IPS-NIHi11 (cell line): ENCODE data around the gene SLC16A12.
"Not testable (repeated sequence)": the region's sequence is repeated elsewhere in the genome, so short reads cannot be mapped to it uniquely, and the experiment has no call there.

Source experiments
- DNase-seq: peaks from one replicate; pipeline ENCODE4 v3.0.0; 2012; ENCODE audit warnings: mixed read lengths, low spot score

The SLC16A12 gene

DNA sequence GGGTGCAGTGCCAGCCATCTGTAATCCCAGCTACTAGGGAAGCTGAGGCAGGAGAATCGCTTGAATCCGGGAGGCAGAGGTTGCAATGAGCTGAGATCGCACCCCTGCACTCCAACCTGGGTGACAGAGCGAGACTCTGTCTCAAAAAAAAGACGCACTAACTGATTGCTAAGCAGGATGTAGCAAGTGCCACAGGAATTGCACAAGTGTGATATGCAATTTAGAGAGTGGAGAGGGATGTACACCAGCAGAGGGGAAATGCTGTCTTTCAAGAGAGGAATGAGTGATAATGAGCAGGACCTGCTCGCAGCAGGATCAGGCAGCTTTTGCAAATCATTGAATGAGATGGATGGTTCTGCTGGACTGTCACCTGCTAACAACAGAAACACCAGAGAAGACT, 13.3 kb upstream of the SLC16A12 start:
- DNase-seq: no peak

GRCh38 chr10:89547853-89548513, 12.6 kb upstream of the SLC16A12 start:
- no peak for DNase-seq

DNA sequence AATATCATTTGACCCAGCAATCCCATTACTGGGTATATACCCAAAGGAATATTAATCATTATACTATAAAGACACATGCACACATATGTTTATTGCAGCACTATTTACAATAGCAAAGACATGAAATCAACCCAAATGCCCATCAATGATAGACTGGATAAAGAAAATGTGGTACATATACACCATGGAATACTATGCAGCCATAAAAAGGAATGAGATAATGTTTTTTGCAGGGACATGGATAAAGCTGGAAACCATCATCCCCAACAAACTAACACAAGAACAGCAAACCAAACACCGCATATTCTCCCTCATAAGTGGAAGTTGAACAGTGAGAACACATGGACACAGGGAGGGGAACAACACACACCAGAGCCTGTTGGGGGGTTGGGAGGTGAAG, 11.3 kb upstream of the SLC16A12 start:
- DNase-seq: not testable (repeated sequence)

DNA sequence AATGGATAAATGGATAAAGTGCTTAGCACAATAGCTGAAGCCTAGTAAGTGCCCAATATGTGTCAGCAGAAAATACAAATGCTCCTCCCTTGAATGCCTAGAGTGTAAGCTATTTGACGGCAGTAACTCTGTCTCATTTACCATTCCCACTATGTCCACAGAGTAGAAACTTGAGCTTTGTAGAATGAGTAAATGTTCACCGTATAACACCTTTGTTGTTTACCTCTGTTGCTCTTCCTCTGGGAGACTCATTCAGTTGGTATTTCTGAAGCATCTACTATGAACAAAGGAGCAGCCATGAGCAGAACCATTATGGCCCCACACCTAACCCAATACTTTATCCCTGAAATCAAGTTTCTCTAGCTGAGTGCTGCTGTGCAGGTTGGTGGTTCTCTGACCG, 8.4 kb upstream of the SLC16A12 start:
- no peak for DNase-seq

- no peak for DNase-seq
These were observed 5.1 kb upstream of the SLC16A12 start for GRCh38 chr10:89540420-89540949.

DNA sequence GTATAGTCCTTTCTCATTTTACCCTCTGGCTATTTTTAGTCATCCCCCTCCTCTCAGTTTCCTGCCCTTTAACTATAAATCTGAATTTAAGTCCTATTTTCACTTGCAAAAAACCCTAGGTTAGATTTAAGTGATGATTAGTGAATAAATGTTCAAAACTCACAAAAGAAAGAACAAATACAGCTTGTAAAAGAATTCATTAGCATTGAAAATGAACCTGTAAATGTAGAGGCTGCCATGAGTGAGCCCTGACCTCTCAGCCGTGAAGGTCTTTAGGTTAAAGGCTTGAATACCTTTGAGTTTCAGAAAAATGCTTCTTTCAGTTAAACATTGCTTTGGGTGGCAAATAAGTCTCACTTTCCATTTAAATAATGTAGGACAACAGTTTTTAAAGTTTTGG, 2.0 kb upstream of the SLC16A12 start:
- DNase-seq: no peak

- no peak for DNase-seq
These were observed 590 bp upstream of the SLC16A12 start for GRCh38 chr10:89536013-89536354.

GRCh38 chr10:89534826-89535166, 598 bp downstream of the SLC16A12 start:
- DNase-seq: no peak

- DNase-seq: no peak
These were observed 2.9 kb downstream of the SLC16A12 start for GRCh38 chr10:89532476-89532875.

- DNase-seq: no peak
These were observed 4.0 kb downstream of the SLC16A12 start for GRCh38 chr10:89531359-89531758.

DNA sequence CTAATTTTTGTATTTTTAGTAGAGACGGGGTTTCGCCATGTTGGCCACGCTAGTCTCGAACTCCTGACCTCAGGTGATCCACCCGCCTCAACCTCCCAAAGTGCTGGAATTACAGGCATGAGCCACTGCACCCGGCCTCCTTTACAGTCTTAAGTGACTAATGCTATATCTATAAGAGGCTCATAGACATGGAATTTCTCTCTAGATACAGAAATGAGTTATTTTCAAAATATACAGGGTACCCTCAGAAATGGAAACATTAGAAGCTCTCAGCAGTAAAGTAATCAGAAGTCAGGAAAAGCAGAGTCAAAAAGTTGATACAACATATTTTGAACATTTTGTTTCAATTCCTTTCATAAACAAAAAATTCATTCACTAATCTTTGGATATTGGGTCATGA, 5.7 kb downstream of the SLC16A12 start:
- not testable (repeated sequence) for DNase-seq

DNA sequence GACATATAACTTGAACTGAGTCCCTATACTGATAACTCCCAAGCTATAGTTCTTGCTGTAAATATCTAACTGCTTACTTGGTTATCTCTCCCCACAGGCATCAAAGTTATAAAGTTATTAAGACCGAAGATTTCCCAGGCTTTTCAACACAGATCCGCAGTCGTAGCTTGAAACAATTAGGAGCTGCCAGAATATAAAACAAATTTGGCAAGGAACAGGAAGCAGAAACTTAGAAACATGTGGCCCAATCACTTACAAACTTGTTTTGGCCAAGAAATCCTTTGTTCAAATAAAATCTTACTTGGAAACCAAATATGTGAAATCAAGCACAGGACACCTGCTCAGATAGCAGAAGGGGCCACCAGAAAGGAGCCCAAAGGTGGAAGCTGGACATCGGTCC, 9.0 kb downstream of the SLC16A12 start:
- no peak for DNase-seq

DNA sequence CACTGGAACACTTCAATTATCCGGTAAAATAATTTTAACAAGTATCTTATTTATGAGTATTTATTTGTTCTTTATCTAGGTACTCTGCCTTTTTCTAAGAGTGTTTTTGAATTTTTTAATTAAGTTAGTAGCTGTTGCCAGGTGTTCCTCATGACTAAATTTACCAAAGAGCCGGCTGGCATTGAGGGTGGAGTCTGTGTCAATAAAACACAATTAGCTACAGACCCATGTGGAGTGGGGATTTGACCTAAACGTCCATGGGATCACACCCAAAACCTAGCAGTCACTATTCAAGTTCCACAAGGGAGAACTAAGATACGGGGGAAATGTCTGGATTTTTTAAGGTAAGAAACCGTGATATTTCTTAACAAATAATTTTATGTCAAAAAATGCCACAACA, 9.8 kb downstream of the SLC16A12 start:
- DNase-seq: no peak

DNA sequence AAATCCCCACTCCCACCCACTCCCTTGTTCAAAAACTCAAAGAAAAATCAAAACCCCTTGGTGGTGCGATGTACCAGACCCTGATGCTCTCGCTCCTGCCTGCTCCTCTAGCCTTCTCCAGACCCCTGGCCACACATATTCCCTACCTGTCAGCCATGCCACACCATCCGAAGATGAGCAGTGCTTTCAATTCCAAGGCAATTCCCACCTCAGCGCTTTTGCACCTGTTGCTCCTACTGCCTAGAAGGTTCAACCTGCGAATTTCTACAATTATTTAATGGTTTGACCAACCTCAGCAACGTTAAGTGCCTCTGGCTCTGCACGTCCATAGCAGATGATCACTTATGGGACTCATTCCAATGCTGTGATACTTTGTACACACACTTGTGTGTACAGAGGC, 11.1 kb downstream of the SLC16A12 start:
- DNase-seq: no peak

GRCh38 chr10:89523274-89523673, 12.1 kb downstream of the SLC16A12 start:
- no peak for DNase-seq

GRCh38 chr10:89522463-89522862, 12.9 kb downstream of the SLC16A12 start:
- no peak for DNase-seq

- no peak for DNase-seq
These were observed 14.0 kb downstream of the SLC16A12 start for GRCh38 chr10:89521368-89521767.

- no peak for DNase-seq
These were observed 14.7 kb downstream of the SLC16A12 start for GRCh38 chr10:89520706-89521105.

GRCh38 chr10:89518876-89519842, 16.2 kb downstream of the SLC16A12 start:
- DNase-seq: no peak

GRCh38 chr10:89518108-89518507, 17.3 kb downstream of the SLC16A12 start:
- no peak for DNase-seq

DNA sequence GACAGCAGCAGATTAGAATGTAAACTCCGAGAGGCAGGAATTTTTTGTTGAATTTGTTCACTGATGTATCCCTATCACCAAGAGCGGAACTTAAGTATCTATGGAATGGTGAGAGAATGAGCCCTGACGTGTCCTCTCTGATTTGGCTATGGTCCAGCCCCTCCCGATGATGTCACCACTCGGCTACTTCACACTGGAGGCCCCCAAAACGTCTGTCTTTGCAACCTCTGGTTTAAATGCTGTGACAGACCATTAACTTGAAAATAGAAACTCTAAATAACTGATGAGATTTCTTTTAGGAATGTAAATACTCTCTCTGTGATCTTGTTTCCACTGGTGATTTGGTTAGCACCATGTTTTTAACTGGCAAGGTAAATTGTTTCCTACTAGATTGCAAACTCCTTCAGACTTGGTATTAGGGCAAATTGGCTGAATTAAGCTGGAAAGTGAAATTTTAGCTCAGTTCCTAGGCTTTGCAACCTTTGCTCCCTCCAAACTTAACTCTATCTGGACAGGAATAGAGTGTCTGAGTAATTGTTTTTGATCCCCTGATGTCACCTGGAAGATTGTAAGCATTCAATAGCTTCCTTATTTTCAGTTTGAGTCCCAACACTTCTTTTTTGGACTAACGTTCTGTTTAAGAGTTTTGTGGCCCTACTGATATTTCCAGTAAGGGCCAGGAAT, 19.1 kb downstream of the SLC16A12 start:
- peak; percentile 62 for DNase-seq

GRCh38 chr10:89515031-89515841, 20.2 kb downstream of the SLC16A12 start:
- no peak for DNase-seq
